ENCODE results near the gene SEMA3F.
A peak's percentile ranks its signal among the peaks of the same experiment; 100 is the strongest.
"Not testable (repeated sequence)": the region's sequence is repeated elsewhere in the genome, so short reads cannot be mapped to it uniquely, and the experiment has no call there.

SEMA3F gene

DNA sequence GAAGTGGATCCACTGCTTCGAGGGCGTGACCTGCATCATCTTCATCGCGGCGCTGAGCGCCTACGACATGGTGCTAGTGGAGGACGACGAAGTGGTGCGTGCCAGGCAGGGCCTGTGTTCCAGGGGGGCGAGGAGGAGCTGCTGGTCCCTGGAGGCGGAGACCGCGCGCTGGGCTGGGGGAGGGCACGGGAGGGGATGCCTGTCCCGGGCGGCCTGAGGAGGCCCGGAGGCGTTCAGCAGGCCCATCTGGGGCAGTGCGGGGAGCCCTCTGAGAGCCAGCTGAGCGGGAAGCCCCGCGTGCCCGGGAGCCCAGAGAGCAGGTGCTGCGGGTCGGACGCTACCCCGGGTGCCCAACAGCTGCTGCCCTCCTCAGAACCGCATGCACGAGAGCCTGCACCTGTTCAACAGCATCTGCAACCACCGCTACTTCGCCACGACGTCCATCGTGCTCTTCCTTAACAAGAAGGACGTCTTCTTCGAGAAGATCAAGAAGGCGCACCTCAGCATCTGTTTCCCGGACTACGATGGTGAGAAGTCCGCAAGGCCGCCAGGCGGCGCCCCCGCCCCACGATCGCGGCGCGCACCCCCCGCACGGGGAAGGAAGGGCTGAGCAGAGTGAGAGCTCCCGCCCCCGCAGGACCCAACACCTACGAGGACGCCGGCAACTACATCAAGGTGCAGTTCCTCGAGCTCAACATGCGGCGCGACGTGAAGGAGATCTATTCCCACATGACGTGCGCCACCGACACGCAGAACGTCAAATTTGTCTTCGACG is 39.2 kb downstream of the SEMA3F start:
- DNase-seq = peak; percentile 73 to 83 (median 82)

DNA sequence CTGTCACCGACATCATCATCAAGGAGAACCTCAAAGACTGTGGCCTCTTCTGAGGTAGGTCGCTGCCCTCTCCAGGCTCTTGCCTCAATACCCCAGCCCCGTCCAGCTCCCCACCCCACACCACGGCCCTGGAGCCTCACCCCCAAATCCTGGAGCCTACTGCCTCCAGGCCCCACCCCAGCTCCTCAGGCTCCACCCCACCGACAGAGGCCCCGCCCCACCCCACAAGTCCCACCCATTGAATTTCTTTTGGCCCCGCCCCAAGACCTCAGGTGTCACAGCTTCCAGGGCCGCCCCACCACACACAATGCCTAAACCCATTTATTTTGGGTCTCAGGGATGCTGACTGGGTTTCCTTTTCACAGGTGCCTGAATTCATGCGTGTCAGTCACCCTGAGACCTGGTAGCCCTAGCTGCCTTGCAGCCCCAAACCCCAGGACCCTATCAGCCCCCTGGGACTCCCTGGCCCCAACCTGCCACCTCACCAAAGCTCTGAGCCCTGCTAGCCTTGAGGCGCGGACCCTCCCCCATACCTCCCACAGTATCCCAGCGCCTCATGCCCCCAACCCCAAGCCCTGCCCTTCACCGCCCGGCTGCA is 39.9 kb downstream of the SEMA3F start:
- peak in 1 of 5 donors; percentile 23 for DNase-seq

DNA sequence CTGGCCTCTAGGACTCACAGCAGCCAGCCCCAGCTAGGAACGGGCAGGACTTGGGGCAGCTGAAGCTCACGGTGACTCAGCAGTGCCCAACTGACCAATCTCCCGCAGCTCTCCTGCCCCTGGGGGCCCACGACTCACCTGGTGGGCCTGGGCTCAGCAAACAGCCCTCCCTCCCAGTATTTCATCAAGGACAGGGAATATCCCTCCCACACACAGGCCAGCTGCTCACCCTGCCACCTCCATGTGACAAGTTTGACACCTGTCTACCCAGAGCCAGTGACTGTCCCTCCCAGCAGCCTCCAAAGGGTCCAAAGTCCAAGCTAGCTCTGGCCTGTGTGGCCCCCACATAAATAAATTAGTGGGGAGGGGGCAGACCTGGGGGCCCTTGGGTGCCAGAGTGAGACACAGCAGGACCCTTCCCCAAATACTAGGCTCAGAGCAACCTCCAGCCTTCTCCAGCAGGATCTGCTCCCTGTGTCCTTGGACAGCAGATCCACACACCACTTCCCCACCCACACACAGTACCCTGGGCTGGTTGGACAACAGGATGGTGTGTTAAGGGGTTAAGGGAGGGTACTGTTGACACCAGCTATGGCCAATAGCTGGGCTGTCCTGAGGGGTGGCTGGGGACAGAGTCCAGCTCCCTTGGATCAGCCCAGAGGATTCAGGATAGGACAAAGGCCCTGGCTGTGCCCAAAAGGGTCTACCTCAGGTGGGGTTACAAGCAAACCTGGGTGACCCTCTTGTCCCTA is 40.6 kb downstream of the SEMA3F start:
- DNase-seq = no peak

DNA sequence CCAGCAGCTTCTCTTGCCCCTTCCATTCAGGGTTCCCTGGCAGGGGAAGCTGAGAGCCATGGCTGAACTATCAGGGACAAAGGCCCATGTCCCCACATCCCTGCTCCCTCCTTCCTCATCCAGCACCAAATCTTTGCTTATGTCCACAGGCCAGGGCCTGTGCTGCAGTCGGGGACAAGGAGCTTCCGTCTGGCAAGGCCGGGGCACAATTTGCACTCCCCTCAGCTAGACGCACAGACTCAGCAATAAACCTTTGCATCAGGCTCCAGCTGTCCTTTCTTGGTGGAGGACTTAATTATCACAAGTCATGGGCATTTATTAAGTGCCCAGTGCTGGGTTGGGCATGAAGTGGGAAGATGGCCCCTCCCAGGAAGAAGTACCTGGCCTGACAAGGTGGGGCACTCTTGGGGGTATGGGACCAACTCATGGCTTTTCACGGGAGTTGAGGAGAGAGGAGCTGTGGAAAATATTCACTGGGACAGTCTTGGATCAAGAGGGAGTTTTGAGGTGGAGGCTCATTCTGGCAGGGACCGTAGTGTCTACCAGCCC is 41.2 kb downstream of the SEMA3F start:
- DNase-seq = no peak

DNA sequence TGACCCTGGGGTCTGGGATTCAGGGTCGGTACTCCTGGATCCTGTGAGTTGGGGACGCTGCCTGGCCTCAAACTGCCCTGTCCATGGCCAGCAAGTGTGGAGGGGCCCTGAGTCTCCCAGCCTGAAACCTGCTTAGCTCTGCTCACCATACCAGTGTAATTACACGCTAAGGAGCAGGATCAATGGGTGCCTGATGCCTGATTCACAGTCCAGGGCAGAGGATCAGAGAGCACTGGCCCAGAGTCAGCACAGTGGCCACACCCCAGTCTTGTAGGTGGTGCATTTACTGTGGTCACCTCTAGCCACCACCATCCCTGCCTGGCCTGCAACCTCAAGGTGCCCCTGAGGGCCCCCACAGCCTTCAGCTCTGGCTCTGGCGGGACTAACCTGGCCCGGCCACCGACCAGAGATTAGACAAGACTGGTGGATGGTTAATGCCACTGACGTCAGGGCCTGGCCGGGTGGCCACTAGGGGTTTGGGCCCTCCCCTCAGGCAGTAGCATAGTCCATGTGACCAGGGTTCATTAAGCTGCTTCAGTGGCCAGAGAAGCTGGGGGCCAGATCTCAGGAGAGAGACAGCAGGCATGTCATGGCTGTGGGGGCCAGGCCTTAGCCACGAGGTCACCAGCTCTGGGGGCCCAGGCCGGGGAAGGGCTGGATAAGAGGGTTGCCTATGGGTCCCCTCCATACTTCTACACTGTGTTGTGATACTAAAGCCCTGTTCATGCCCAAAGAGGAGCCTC is 46.6 kb downstream of the SEMA3F start:
- DNase-seq = no peak

DNA sequence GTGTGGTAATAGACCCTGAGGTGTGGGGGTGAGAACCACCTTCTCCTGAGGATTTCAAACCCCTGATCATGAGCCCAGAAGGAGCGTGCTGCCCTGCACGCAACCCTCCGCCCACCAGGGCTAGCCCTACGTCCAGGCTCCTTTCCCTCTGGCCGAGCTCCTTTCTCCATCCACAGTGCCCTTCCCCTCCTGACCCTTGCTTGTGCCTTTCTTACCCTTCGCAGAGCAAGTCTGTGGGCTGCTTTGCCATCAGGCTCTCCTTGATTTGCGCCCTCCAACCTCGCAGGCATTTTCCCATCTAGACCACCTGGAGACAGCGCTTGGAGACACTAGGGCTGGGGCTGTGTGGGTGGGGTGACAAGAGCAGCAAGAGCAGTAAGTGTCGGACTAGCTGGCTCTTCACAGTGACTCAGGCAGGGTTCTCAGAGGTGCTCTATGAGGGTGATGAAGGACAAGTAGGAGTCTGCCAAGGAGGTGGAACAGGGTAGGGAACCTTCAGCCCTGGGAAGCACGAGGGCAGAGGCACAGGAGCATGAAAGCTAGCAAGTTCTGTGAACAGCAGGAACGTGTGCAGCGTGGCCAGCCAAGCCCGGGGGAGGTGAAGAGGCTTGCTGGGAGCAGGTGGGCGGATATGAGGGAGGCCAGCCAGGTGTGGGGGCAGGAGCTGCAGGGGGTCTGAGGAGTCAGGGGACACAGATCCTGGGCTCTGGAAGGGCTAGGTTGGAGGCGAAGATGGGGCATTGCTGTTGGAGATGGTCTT is 47.4 kb downstream of the SEMA3F start:
- DNase-seq = no peak

DNA sequence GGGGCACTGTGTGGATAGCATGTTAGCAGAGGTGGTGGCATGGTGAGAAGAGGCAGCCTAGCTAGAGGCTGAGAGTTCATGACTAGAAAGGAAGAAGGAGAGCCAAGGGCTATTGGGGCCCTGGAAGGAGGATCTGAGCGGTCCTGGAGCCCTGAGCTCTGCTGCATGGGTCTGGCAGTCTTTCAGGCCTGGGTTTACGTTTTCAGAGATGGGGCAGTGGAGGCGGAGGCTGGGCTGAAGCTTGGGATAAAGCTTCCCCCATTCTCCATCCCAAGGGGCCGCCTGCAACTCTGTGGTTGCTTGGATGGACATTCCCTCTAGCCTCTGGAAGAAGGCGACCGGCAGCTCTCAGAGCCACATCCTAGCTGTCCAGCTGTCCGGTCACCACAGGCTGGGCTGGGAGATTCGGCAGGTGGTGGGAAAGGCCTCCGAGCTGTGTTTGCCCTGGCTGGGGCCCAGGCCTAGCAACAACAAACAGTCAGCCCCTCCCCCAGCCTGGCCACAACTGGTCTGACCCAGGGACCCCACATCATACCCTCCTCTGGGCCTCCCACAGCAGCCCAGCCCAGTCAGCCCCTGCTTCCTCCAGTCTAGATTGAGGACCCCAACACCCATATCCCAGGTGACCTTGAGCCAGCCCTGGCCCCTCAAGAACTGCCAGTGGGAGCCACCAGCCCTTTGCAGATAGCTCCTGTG is 48.1 kb downstream of the SEMA3F start:
- DNase-seq = no peak

DNA sequence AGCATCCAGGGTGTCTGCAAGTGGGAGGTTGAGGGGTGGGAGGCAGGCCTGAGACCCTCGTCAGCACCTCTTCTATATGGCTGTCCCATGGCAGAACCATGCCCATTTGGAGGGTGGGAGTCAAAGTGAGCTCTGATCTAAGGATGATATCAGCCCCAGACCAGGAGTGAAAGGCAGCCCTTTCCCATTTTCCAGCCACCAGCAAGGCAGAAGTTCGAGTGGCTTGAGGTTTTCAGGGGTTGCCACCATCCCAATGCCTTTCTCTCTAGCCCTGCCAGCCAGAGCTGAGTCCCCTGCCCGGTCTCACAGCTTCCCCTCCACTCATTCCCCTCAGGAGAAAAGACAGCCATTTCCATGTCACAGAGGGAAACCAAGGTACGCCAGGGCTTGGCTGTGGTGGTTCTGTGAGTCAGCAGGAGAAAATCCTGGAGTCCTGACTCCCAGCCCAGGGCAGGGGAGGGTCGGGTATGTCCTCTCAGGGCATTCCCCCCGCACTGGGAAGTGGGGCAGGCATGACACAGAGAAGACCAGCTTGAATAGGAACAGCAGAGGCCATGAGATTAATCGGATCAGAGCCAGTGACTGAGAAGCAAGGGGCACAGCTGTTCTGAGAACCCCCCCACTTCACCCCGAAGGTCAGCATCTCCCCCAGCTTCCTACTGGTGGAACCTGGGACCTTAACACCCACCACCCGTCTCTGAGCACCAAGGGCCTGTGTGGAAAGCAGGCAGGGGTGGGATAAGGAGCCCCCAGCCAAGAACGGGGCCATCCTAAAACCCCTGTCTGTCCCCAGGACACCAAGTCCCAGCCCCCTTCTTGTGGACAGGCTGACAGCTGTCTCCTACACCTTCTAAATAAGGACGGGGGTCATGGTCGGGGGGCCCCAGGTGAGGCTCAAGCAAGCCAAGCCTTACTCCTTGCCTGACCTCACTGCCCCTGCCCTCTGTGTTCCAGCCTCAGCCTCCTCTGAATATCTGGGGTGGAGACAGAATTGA is 49.0 kb downstream of the SEMA3F start:
- no peak for DNase-seq

DNA sequence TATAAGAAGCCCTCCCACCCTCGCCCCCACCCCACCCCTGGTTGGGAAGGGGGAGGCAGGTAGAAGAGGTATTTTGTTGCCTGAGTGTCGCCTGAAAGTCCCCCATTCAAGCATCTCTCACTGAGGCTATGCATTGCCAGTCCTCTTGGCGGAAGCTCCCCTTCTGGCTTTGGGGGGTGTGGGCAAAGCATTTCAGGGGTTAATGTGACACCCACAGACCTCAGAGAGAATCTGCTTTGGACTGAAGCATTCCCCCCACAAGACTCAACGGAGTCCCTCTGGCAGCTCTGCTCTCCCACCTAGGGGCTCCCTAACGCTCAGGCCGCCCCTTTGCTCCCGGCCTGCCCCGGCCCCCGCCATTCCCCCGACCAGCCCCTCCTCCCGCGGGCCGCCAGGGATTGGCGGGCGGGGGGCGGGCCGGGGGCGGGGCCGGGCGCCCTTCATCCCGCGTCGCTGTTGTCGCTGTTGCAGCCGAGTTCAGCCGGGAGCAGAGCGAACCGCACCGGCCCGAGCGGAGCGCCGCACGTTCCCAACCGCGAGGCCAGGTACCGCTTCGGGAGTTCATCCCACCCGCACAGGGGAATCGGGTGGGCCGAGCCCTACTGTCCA is 49.8 kb downstream of the SEMA3F start, which contains the start of gene SLC38A3:
Gene SLC38A3 (plus strand): TSS at position 468 of the 609 bp plus-strand sequence. CDS start 8,929 bp downstream, outside the sequence.
- DNase-seq = no peak

DNA sequence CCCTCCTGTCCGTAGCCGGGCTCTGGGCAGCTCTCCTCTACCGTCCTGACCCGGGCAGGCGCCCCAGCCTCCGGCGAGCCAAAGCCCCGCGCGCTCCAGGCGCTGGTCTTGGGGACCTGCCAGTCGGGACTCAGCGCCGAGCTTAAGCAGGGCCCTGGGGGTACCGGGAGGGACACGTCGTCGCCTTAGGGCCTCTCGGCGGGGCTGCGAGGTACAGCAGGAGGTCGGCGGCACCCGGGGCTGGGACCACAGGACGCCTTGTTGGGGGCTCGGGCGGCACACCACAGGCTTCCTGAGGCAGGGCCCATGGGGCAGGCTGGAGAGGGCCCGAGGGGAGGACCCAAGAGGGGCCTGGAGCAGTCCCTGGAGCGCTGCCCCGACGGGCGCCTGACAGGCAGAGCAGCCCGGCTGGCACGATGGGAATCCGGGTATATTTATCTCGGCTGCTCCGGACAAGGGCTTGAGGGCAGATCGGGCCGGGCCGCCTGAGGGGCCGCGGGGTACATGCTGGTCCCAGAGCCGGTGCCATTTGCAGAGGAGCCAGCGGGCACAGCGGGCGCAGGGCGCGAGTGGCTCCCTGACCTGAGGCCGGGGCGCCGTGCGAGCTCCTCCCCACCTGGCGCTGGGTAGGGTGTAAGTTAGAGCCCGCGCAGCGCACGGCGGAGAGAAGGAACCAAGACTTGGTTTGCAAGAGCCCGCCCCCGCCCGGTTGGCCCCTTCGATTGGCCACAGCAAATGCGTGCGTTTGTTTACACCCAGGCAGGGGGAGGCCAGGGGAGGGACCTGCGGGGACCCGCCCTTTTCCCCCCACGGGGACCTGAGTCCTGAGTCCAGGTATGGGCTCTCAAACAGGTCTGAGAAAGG is 50.5 kb downstream of the SEMA3F start:
- DNase-seq = no peak

DNA sequence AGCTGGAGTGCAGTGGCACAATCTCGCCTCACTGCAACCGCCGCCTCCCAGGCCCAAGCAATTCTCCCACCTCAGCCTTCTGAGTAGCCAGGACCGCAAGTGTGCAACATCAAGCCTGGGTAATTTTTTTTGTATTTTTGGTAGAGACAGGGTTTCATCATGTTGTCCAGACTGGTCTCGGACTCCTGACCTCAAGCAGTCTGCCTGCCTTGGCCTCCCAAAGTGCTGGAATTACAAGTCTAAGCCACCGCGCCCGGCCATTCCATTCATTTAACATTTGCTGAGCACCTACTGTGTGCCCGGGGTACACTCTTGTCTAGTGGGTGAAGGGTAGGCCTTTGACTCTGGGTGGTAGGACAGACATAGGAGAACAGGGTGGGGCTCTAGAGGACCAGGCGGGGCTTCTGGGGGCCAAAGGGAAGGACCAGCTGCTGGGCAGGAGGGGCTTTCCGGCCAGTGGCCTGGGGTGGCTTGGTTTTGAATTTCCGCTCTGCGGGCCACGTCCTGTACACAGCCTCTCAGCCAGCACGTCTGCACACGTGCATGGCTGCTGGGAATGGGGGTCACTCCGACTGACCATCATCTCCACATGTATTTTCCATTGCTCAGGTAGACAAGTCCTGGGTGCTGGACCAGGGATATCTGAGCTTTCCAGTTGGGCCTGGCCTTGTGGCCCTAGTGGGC is 52.4 kb downstream of the SEMA3F start:
- no peak for DNase-seq

DNA sequence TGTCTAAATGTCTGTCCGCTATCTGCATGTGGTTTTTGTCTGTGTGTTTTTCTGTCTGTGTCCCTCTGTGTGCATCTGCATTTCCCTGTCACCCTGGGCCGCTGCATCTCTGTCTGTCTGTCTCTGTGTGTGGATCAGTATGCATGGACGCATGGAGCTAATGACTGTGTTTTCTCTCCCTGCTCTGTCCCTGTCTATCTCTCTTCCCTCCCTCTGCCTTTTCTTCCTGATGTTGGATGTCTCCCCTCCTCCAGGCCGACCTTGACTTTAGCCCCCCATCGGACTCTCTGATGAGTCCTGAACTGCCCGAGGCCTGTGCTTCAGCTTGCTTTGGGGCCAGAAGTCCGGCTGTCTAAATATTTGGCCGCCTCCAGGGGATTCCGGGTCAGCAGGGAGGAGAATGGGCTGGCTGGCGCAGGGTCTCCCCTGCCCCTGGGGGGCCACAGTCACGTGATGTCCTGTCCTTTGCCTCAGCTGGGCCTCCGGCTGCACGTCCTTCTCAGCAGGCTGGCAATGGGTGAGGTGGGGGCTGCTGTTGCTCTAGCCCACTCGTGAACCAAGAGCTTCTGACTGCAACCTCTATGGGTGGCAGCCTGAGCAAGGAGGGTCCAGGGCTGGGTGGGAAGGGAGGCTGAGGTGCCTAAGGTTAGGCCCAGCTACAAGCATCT is 53.7 kb downstream of the SEMA3F start:
- DNase-seq = no peak

DNA sequence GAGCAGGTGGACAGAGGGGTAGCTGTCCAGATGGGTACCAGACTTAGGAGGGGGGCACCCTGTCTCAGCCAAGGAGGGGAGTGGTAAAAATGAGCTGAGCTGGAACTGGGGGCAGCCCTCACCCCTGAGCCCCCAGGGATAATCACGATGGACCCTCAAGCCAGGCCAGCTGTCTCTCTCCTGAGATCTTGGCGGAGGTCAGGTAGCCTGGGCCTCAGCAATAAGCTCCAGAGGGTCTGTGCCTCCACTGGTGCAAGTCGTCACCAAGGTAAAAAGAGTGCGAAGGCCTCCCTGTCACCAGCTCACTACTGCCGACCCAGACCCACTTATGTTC is 55.0 kb downstream of the SEMA3F start:
- no peak for DNase-seq

DNA sequence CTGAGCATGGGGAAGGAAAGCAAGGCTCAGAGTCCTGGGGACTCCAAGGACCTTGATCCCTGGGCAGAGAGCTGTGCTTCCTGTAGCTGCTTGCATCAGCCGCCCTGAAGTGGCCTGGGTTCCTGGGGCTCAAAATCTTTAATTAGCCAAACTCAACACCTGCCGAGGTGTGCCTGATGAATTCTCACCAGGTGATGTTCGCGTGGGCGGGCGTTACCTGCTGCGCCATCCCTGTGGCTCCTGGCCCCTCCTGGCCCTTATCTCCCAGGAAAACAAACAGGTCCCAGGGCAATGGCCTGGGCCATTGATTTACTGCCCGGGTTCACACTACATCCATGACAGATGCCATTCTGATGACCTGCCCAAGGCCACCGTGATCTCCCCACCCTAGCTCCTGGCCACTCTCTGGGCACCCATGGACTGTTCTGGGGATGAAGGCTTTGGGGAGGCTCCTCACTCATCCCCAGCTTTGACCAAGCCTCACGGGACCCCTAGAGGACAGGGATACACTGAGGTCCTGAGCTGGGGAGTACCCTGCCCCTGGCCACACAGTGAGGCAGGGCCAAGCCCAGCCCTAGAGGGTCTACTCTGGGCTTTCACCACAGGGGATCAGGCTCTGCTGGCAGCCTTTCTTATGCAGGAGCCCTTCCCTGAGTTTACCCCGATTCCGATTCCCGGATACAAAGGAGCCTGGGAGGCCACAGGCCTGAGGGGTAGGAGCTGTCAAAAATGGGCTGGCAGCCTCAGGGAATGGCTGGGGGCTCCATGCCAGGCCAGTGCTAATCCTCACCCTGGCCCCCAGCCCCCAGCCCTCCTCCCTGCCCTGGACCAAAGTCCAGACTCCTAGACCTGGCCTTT is 55.6 kb downstream of the SEMA3F start:
- DNase-seq = no peak

DNA sequence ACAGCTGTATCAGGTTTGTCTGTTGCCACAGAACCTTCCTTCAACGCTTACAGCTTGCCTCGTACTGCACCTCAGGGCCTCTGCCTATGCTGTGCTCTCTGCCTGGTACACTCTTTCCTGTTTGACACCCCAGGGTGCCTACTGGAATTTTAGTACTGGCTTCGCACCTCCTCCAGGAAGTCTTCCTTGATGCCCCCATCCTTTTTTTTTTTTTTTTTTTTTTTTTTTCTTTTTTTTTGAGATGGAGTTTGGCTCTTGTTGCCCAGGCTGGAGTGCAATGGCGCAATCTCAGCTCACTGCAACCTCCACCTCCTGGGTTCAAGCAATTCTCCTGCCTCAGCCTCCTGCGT is 56.2 kb downstream of the SEMA3F start:
- DNase-seq = not testable (repeated sequence)

DNA sequence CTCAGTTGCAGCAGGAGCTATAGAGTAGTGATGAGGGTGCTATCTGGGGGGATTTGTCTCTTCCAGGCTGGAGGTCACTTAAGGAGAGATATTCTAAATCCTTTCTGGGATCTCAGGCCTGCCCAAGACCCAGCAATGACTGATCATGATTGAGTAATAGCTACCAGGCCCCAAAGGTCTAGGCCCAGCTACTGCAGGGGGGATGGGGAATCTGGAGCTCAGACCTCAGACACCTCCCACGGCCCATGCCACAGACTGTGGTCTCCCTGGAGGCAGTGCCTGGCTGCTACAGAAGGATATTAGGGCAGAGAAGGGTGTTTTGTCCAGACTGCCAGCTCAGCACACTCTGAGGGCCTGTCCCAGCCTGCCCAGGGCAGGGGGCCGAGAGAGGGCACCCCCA is 56.8 kb downstream of the SEMA3F start:
- no peak for DNase-seq

DNA sequence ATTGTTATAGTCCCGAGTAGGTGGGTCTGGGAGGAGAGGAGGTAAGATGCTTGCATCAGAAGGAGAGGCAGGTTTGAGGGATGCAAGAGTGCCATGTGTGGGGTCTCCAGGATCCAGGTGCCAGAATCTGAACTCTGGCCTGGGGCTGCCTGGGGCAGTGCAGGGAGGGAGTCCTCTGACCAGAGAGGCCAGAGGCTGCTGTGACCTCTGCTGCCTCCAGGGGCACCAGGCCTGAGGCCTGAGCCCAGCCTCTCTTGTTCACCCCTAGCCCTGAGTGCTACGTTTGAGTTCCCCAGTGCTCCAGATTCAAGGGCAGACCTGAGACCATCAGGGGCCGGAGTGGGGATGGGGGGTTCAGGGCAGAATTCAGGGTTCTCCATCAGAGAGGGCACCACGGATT is 57.4 kb downstream of the SEMA3F start:
- no peak for DNase-seq
